ENCODE measurements around the gene DMPK.

DNA sequence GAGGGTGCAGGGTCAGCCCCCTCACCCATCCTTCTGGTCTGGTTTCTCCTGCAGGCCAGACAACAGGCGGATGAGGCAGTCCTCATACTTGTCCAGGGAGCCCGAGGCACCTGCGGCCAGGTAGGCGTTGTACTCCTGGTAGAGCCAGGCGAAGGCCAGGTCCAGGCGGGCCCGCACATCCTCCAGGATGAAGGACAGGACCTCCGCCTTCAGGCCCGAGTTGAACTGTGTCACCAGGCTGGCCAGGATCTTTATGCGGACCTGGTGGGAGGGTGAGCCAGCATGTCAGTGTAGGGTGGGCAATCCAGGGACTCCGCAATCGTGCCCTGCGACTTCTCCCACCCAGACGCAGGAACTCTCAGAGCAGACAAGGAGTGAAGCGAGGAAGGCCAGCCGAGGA is 46.7 kb upstream of the DMPK start:
- TF ChIP-seq HDGF (IDR thresholded peaks at IDR 0.05; ENCODE audit: borderline replicate concordance) (no peak), BHLHE40 (IDR thresholded peaks at IDR 0.05; ENCODE audit: borderline replicate concordance) (no peak), FOXK2 (IDR thresholded peaks at IDR 0.05) (no peak), SP1 (IDR thresholded peaks at IDR 0.05) (no peak), CTBP1 (IDR thresholded peaks at IDR 0.05; ENCODE audit: borderline replicate concordance) (no peak), ELF4 (IDR thresholded peaks at IDR 0.05) (no peak)

Measured in HEK293T (cell line).